GM19193 (cell line): ENCODE results near the gene RFC4.

Experiments used
- POLR2A ChIP-seq: IDR thresholded peaks from 4 replicates; pipeline ENCODE4 v1.6.1; 2011; ENCODE audit not compliant: insufficient read depth, insufficient read length; ENCODE audit errors: extremely low read depth

RFC4 gene

DNA sequence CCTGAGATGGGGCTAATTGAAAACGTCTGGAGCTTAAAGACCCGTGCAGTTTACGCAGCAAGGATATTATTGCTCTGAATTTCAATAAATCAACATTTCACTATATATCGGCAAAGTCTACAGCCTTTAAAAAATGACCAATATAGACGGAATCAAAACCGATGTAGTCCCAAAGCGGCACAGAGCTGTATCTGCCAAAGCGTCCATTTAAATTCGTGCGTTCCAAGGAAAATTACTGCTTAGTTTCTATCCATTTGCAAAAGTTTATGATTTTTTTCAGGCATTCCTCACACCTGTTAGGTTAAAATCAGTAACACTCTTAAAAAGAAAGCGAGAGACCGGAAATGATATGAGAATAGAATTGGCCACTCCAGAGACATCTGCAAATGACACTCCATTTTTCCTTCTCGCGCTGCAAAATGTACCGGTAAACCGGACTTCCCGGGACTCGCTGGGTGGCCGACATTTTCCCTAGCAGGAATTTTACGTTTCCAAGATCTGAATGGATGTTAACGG lies 23.7 kb downstream of the RFC4 start:
- no peak for TF ChIP-seq POLR2A

DNA sequence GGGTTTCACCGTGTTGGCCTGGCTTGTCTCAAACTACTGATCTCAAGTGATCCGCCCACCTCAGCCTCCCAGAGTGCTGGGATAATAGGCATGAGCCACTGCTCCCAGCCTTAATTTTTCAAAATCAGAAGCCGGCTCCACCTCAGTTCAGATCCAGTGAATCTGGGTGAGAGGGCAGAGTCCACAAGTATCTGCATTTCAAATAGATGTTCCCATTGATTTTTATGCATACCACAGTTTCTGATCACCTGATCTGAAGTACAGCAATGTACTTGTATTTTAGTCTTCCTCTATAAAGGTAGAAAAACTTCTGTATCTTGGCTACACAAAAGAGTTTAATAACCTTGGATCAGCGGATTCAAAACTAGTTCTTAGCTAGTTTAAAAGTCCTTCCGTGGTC lies 27.1 kb downstream of the RFC4 start:
- no peak for TF ChIP-seq POLR2A

DNA sequence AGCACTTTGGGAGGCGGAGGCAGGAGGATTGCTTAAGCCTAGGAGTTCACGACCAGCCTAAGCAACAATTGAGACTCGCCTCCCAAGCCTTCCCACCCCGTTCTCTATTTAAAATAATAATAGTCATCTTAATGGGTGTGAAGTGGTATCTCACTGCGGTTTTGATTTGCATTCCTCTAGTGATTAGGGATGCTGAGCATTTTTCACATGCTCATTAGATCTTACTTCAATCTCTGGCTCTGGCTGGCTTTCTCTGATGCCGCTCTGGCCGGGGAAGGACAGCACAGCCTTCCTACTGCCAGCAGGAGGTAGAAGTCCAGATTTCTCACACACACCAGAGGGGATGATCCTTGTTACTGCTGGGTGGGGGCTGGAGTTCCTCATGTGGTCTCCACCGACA lies 30.3 kb downstream of the RFC4 start:
- TF ChIP-seq POLR2A = no peak

DNA sequence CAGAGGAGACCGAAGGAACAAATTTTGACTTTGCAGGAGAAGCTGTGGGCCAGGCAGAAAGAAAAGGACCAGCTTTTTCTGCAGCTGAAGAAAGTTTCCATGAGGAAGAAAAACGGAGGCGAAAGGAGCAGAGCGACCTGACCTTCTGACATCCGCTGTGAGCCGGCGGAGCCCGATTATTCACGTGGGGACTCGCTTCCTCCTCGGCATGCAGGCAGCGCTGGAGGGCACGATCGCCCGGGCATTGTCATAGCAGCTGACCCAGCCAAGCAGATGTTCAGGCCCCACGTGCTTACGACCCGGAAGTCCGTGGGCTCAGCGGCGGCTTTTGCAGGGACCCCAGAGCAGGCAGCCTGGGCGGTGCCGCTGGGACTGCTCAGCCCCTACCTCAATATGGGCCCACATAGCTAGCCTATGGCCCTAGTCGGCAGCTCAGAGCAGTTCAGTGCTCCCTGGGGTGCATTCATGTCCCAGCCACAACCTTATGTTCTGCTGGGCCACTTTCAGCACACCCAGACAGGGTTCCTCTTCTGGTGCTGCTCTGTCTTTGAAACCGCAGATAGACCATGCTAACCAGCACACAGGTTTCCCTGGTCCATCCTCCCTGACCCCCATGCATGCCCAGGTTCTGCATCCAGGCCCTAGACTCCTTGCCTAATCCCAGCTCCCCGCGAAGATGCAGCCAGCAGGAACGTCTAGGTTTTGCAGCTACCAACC lies 33.4 kb downstream of the RFC4 start:
- TF ChIP-seq POLR2A = peak; percentile 67

DNA sequence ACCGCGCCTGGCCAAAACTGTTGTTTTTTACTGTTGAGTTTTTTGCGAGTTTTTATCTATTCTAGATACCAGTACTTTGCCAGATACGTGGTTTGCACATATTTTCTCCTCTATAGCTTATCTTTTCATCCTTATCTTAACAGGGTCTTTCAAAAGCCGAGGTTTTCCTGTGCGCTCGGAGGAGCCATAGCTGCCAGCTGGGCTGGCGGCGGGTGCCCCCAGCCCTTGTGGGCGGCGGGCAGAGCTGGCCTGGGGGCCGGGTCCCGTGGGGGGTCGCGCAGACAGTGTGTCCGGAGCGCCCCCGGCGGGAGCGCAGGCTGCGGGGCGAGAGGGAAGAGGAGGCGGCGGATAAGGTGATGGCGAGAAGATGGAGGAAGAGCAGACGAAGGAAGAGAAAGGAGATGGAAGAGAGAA lies 34.0 kb downstream of the RFC4 start:
- no peak for TF ChIP-seq POLR2A

DNA sequence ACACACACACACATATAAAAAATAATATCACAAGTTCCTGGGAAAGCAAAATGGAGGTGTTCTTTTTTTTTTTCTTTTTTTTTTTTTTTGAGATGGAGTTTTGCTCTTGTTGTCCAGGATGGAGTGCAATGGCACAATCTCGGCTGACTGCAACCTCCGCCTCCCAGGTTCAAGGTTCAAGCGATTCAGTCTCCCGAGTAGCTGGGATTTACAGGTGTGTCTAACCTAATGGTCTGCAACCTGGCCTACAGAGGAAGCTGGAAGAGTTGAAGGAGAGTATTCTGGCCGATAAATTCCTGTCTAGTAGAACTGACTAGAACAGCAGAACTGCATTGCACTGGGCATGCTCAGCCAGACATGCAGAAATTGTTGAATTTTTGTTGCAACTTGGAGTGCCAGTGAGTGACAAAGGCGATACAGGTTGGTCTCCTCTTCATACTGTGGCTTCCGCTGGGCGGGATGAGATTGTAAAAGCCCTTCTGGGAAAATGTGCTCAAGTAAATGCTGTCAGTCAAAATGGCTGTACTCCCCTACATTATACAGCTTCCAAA lies 45.3 kb downstream of the RFC4 start:
- no peak for TF ChIP-seq POLR2A

DNA sequence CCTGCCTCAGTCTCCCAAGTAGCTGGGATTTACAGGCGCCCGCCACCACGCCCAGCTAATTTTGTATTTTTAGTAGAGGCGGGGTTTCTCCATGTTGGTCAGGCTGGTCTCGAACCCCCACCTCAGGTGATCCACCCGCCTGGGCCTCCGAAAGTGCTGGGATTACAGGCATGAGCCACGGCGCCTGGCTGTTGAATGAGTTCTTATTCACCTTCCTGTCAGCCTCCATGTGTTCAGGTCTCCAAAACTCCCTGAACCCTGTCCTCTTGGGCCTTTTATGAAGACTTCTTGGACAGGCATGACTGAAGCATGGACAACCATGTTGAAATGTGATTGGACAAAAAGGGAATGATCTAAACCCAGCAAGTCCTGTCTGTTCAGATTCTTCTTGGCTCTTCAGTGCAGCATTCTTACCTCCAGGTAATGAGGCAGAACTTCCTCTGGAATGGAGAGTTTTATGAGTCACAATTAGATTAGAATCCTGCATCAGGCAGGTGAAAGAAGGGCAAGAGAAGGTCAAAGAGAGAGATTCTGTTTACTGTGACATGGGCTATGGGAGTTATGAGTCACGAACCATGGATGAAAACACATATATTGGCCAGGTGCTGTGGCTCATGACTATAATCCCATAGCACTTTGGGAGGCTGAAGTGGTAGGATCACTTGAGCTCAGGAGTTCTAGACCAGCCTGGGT lies 46.0 kb downstream of the RFC4 start:
- TF ChIP-seq POLR2A = no peak

DNA sequence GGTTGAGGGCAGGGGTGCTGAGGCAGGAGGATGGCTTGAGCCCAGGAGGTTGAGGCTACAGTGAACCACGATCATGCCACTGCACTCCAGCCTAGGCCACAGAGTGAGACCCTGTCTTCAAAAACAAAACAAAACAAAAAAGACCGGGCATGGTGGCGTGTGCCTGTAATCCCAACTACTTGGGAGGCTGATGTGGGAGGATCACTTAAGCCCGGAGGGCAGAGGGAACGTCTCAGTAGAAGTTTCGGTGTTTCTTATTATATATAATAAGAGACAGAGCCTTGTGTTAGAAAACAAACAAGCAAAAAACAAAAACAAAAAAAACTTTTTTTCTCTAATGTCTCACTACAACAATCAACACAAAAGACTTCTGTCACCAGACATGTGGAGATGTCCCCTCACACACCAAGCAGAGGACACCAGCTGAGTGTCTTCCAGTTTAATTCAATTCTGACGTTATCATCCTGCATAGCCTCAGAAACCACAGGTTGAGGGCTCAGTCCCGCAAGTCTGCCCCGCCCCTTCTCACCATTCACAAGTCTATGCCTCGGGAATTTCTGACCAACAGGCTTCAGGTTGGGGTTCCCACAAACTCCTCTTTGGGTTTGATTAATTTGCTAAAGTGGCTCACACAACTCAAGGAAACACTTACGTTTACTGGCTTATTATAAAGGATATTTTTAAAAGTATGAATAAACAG lies 46.9 kb downstream of the RFC4 start:
- no peak for TF ChIP-seq POLR2A

DNA sequence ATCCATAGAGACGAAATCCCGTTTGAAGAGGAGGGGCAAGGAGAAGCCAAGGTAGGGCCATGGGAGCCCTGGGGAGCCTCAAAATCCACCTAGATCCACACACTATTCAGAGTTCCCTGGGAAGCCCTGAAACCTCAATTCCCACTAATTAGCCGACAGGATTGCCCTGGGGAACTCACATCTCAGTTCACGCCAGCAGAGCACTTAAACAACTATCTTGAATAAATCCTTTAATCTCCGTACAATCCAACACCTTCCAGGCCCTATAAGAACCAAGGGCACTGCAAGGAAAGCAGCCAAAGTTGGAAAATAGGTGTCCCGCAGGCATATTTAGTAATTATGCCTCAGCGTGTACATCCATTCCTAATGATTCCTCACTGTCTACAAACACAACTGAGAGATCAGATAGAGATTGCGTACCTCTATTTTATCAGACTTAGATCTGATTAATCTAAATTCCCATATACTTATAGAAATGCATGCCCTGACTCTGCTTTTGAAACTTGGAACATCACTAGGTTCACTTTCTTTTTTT lies 48.5 kb downstream of the RFC4 start:
- no peak for TF ChIP-seq POLR2A

DNA sequence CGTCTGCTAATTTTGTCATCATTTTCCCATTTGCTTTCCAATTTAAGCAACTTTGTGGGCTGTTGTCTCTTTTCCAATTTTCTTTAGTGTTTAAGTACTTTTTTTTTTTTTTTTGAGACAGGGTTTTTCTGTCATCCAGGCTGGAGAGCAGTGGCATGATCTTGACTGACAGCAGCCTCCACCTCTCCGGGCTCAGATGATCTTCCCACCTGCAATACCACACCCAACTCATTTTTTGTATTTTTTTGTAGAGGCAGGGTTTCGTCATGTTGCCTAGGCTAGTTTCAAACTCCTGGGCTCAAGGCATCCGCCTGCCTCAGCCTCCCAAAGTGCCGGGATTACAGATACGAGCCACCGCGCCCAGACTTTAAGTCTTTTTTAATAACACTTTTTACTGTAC lies 49.1 kb downstream of the RFC4 start:
- no peak for TF ChIP-seq POLR2A

DNA sequence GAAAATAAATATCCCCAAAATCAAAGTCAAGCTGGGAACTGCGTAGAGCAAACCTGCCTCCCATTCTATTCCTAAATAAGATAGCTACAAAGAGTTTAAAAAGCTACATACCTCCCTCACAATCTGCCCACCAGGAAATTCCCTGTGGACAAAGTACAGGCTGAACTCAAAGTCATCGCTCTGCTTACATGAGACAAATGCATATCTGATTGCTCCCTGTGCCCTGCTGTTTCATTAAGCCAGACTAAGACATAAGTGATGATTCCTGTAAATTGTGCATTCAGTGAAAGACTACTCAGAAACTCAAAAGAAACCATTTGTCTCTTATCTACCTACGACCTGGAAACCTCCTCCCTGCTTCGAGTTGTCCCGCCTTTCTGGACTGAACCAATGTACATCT lies 51.4 kb downstream of the RFC4 start:
- no peak for TF ChIP-seq POLR2A

DNA sequence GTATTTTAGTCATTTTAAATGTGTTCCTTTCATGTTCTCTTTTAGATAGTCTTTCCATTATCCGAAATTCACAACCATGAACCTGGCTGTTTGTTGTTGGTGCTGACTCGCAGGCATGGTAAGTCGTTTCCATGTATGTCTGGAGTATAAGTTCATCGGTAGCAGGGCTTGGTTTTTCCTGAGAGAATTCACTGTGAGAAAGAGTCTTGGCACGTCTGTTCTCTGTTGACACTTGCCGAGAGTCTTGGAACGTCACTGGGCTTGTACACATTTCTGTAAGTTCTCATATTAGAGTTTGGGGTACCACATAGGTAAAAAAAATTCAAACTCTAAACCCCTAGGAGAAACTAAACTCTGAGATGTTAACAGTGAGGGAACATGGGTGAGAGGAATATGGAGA lies 52.3 kb downstream of the RFC4 start:
- no peak for TF ChIP-seq POLR2A

DNA sequence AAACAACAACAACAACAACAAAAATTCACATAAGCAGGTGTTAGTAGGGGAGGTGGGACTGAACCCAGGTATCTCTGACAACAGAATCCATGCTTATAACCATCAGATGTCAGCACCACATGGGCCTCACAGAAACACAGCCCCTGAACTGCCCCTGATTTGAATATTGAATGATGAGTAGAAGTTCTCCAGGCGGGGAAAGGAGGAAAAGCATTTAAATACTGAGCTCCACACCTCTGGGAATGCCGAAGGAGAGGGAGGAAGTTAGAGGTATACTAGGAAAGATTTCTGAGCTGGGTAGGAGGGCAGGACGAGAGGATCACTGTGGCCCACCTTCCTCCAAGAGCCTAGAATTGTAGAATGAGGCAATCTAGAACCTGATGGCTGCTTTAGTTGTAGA lies 54.8 kb downstream of the RFC4 start:
- no peak for TF ChIP-seq POLR2A

DNA sequence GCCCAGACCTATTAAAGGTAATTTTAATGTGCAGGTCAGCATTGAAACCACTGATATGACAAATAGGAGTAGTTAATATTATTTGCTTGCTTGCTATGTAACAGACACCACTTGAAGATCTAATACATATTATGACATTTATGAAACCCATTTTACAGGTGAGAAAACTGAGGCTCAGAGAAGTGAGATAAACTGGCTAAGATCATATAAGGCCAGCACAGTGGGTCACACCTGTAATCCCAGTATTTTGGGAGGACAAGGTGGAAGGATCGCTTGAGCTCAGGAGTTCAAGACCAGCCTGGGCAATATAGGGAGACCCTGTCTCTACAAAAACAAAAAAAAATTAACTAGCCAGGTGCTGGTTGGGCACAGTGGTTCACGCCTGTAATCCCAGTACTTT lies 56.0 kb downstream of the RFC4 start:
- TF ChIP-seq POLR2A = no peak

DNA sequence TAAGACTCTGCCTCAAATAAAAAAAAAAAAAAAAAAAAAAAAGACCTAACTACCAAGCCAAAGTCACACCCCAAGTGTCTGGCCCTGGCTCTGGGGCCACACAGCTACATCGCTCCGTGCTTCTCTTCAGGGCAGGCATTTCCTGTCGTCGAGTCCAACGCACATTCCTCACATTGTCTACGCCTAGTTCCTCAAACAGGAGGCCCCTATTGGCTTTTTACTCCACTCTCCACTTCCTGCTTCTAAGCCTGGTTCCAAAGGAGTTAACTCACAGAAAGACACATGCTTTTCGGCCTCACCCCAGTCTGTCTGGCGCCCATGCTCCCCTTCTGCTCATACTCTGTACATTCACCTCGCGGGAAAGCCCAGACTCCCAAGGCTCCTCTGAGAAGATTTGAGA lies 60.3 kb downstream of the RFC4 start:
- no peak for TF ChIP-seq POLR2A
